Ishikawa (cell line): ENCODE measurements around the gene HSF4.

ENCODE experiments used
- CEBPB ChIP-seq: IDR thresholded peaks from 2 replicates; pipeline ENCODE4 v1.6.1; 2012
- CREB1 ChIP-seq: IDR thresholded peaks from 2 replicates; pipeline ENCODE4 v1.6.1; 2012; ENCODE audit warnings: low read depth
- EGR1 ChIP-seq: IDR thresholded peaks from 2 replicates; pipeline ENCODE4 v1.6.1; 2012
- EP300 ChIP-seq: IDR thresholded peaks from 2 replicates; pipeline ENCODE4 v1.6.1; 2012; ENCODE audit warnings: borderline replicate concordance
- FOXM1 ChIP-seq: IDR thresholded peaks from 2 replicates; pipeline ENCODE4 v1.6.1; 2012; ENCODE audit warnings: low read depth, borderline replicate concordance
- NFIC ChIP-seq: IDR thresholded peaks from 2 replicates; pipeline ENCODE4 v1.6.1; 2012
- RAD21 ChIP-seq: IDR thresholded peaks from 2 replicates; pipeline ENCODE4 v1.6.1; 2012; ENCODE audit warnings: low read depth
- REST ChIP-seq: IDR thresholded peaks from 2 replicates; pipeline ENCODE4 v1.6.1; 2012; ENCODE audit warnings: low read depth, mild to moderate bottlenecking
- TAF1 ChIP-seq: IDR thresholded peaks from 2 replicates; pipeline ENCODE4 v1.6.1; 2012; ENCODE audit warnings: low read depth, mild to moderate bottlenecking
- TCF12 ChIP-seq: IDR thresholded peaks from 2 replicates; pipeline ENCODE4 v1.6.1; 2012; ENCODE audit warnings: low read depth
- TEAD4 ChIP-seq: IDR thresholded peaks from 2 replicates; pipeline ENCODE4 v1.6.1; 2012
- USF1 ChIP-seq: IDR thresholded peaks from 2 replicates; pipeline ENCODE4 v1.6.1; 2012
- YY1 ChIP-seq: IDR thresholded peaks from 2 replicates; pipeline ENCODE4 v1.6.1; 2012; ENCODE audit warnings: low read depth
- ZBTB7A ChIP-seq: IDR thresholded peaks from 2 replicates; pipeline ENCODE4 v1.6.1; 2012; ENCODE audit warnings: low read depth
- TF ChIP-seq, protein P1 (sequence below): IDR thresholded peaks from 2 replicates; pipeline ENCODE4 v1.6.1; 2012

Gene HSF4

DNA sequence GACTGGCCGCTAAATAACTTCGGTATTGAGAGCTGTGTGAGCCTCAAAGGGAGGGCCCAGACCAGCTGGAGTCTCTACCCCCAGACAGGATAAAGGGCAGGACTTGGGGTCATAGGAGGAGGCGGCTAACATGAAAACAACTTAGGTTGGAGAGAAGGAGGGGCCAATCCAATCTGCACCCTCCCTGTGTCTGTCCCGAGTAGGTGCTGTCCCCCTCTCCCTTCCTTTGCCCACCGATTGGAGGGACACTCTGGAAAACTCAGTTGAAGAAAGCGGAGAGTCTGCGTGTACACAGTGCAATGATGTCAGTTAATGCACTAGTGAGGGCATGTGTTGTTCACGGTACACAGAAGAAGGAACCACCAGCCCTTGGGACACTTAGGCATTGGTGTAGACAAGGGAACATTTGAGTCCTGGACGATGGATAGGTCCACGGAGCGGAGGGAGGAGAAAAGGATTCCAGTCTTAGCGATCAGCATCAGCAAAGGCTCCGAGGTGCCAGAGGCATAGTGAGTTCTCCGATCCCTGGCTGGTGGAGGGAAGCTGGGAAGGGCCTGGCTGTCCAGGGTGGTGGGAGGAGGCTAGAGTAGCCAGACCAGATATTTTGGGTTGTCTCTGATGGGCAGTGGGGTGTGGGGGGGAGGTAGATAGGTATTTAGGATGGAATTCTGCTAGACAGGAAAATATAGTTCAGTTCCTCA, 6.6 kb downstream of the HSF4 start:
- TF ChIP-seq TAF1 (no peak), REST (no peak), CREB1 (no peak), EP300 (no peak), EGR1 (no peak), CEBPB (no peak), TCF12 (no peak), USF1 (no peak), FOXM1 (no peak), YY1 (no peak), RAD21 (no peak), TEAD4 (no peak)
- TF ChIP-seq, protein P1, sequence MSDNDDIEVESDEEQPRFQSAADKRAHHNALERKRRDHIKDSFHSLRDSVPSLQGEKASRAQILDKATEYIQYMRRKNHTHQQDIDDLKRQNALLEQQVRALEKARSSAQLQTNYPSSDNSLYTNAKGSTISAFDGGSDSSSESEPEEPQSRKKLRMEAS = no peak

DNA sequence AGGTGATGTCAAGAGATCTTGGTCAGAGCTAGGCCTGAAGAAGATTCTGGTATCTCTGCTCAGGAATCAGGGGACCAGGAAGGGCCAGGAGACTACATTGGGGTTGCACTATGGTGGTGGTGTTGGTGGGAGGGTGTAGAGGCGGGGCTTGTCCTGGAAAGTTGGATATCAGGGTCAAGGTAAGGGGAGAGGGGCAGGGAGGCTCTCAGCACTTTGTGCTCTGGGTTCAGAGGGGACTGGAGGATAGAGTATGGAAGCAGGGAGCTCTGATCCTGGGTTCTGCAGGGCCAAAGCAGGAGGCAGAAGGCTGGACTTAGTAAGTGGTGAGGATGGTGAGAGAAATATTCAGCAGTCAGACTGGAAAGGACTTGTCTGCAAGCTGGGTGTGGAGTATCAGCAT, 8.8 kb downstream of the HSF4 start:
- TF ChIP-seq TEAD4 = no peak
- TF ChIP-seq TCF12 = no peak
- no peak for TF ChIP-seq REST
- no peak for TF ChIP-seq CREB1
- TF ChIP-seq RAD21 = no peak
- TF ChIP-seq EGR1 = no peak
- TF ChIP-seq USF1 = no peak
- TF ChIP-seq ZBTB7A = no peak
- no peak for TF ChIP-seq FOXM1
- no peak for TF ChIP-seq EP300
- no peak for TF ChIP-seq NFIC
- TF ChIP-seq, protein P1 = no peak
- no peak for TF ChIP-seq CEBPB
- no peak for TF ChIP-seq TAF1
- TF ChIP-seq YY1 = no peak

GRCh38 chr16:67173808-67174705, 9.5 kb downstream of the HSF4 start:
- TF ChIP-seq RAD21 (peak; percentile 19; the same call in 1 of the 2 replicates), EP300 (peak; percentile 39; the same call in 1 of the 2 replicates), ZBTB7A (peak; percentile 70; the same call in 1 of the 2 replicates), USF1 (peak; percentile 85), NFIC (peak; percentile 51), FOXM1 (no peak), TEAD4 (no peak; the same call in 1 of the 2 replicates), REST (no peak), TCF12 (peak; percentile 36; the same call in 1 of the 2 replicates), TAF1 (peak; percentile 68), EGR1 (no peak), CEBPB (no peak), CREB1 (no peak), YY1 (0 out of 2 replicates have a peak, but pooled peaks have one; percentile 14)
- TF ChIP-seq, protein P1 = peak; percentile 95
